ENCODE results near the gene YIF1A. TPM values are rescaled to one million over a fixed set of nuclear protein-coding genes. Genes with fewer than 3 reads are reported as not detected.

Gene YIF1A, protein sequence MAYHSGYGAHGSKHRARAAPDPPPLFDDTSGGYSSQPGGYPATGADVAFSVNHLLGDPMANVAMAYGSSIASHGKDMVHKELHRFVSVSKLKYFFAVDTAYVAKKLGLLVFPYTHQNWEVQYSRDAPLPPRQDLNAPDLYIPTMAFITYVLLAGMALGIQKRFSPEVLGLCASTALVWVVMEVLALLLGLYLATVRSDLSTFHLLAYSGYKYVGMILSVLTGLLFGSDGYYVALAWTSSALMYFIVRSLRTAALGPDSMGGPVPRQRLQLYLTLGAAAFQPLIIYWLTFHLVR
- total RNA-seq (2014; rRNA removed; shearing (Covaris generic)): 162 and 245 TPM in 2 replicates

- H3K4me1 ChIP-seq (replicated peaks): peaks cover 28% of the 10 kb centered on the region
- H3K36me3 ChIP-seq: peaks cover 43% of the 10 kb centered on the region
- H3K27ac ChIP-seq: peak within 1 kb of the TSS; percentile 76
- H3K9me3 ChIP-seq (replicated peaks): 0 out of 2 replicates have a peak, but pooled peaks cover 2% of the 10 kb centered on the region
- H3K27me3 ChIP-seq (replicated peaks): peaks cover 34% of the 10 kb centered on the region
- peak; percentile 100 for DNase-seq (ENCODE audit: low read depth in 1 of 2, low spot score in 2 of 2)
- peak within 1 kb of the TSS; percentile 77 for H3K4me3 ChIP-seq
Measured at GRCh38 chr11:66288671-66289547, at the start of gene YIF1A. Gene YIF1A, minus strand, starts transcription at chr11:66289143. Its CDS starts 158 bp downstream, at chr11:66288985.

DNA sequence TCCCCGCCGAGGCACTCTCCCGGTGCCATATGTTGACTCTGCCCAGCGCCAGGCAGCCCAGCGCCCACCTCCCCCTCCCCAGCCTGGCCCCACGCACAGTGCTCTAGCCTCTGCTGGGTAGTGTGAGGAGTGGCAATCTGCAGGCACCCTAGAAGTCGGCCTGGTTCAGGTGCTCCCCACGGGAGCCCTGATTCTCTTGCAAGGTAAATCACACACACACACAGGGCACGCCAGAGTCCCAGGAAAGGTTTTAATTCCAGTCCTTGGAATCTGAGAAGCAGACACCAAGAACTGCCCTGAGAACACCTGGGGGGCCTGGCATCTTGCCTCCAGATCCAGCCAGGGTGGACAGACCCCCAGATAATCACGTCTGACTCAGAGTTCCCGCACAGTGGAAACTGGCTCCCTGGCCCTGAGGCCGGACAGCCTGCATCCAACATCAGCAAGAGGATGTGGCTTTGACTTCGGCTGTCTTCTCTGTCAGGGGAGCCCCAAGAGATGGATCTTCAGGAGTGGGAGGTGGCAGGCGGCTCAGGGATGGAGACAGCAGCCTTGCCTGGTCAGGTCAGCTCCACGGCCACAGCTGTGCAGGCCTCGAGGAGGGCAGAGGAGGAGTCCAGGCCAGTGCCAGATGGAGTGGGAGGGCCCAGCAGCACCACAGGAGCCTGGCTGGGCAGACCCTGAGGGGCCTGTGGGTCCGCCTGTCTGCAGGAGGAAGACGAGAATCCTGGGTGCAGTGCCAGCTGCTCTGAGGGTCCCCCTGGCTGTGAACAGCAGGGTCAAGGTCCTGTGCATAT lies 48.4 kb upstream of the YIF1A start:
- H3K4me1 ChIP-seq (replicated peaks): peaks cover 37% of the 10 kb centered on the region
- H3K27me3 ChIP-seq (replicated peaks): no peaks in the 10 kb centered on the region
- H3K9me3 ChIP-seq (replicated peaks): no peaks in the 10 kb centered on the region
- peak overlapping the region; percentile 90 for H3K27ac ChIP-seq
- peak in 1 of 2 experiments; percentile 57 for DNase-seq (ENCODE audit: low read depth in 1 of 2, low spot score in 2 of 2)
- peaks cover 93% of the 10 kb centered on the region for H3K36me3 ChIP-seq
- no peak overlapping the region for H3K4me3 ChIP-seq

- Histone ChIP-seq H3K27ac (peak within 1 kb of the TSS; percentile 90), H3K4me1 (replicated peaks) (peaks cover 45% of the 10 kb centered on the region), H3K4me3 (peak within 1 kb of the TSS; percentile 66), H3K27me3 (replicated peaks) (no peaks in the 10 kb centered on the region), H3K36me3 (peaks cover 93% of the 10 kb centered on the region), H3K9me3 (replicated peaks) (no peaks in the 10 kb centered on the region)
- peak; percentile 99 to 100 for DNase-seq (ENCODE audit: low read depth in 1 of 2, low spot score in 2 of 2)
Measured at GRCh38 chr11:66336234-66337102, 47.5 kb upstream of the YIF1A start, which contains the start of gene RIN1. Gene RIN1, minus strand, starts transcription at chr11:66336434. Its CDS starts 32 bp downstream, at chr11:66336402.

- H3K9me3 ChIP-seq (replicated peaks): no peaks in the 10 kb centered on the region
- peak overlapping the region; percentile 90 for H3K27ac ChIP-seq
- H3K36me3 ChIP-seq: peaks cover 91% of the 10 kb centered on the region
- H3K27me3 ChIP-seq (replicated peaks): no peaks in the 10 kb centered on the region
- H3K4me1 ChIP-seq (replicated peaks): peaks cover 53% of the 10 kb centered on the region
- peak; percentile 82 to 85 for DNase-seq (ENCODE audit: low read depth in 1 of 2, low spot score in 2 of 2)
- H3K4me3 ChIP-seq: peak overlapping the region; percentile 66
Measured at GRCh38 chr11:66335531-66336233, 46.7 kb upstream of the YIF1A start.

- peak in 1 of 2 experiments; percentile 59 for DNase-seq (ENCODE audit: low read depth in 1 of 2, low spot score in 2 of 2)
- Histone ChIP-seq H3K4me3 (peak overlapping the region; percentile 66), H3K4me1 (replicated peaks) (peaks cover 62% of the 10 kb centered on the region), H3K36me3 (peaks cover 86% of the 10 kb centered on the region), H3K9me3 (replicated peaks) (no peaks in the 10 kb centered on the region), H3K27me3 (replicated peaks) (no peaks in the 10 kb centered on the region), H3K27ac (peak overlapping the region; percentile 90)
Measured at GRCh38 chr11:66334605-66335442, 45.9 kb upstream of the YIF1A start.

DNA sequence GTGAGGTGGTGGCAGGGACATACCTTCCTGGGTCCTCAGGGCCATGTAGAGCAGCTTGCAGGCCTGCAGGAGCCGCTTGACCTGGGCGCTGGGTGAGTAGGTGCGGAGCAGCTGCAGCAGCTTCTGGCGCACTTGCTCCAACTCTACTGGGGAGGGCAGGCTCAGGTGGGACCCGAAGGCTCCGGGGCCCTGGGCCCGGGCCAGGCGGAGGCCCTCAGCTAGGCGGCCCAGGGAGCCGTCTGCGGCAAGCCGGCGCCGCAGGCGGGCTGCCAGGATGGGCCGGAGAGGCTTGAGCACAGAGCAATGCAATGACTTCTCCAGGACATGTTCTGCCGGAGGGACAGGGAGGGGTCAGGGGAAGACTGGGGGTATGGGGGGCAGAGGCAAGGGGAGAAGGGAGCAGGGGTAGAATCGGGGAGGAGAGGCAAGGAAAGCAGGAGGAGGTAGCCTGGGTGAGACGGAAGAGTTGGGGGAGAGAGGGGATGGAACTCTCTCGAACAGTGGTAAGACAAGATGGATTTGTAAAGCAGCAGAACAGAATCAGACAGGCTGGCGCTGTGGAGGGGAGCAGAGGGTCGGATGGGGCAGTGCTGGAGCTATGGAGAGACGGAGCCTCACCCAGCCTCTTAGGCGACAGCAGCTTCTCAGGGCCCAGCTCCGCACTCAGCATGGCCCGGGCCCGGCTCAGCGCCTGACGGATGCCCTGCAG lies 45.1 kb upstream of the YIF1A start:
- peaks cover 78% of the 10 kb centered on the region for H3K36me3 ChIP-seq
- peaks cover 69% of the 10 kb centered on the region for H3K4me1 ChIP-seq (replicated peaks)
- DNase-seq (ENCODE audit: low read depth in 1 of 2, low spot score in 2 of 2): peak in 1 of 2 experiments; percentile 56
- no peak overlapping the region for H3K4me3 ChIP-seq
- H3K27me3 ChIP-seq (replicated peaks): no peaks in the 10 kb centered on the region
- no peaks in the 10 kb centered on the region for H3K9me3 ChIP-seq (replicated peaks)
- no peak overlapping the region for H3K27ac ChIP-seq

DNA sequence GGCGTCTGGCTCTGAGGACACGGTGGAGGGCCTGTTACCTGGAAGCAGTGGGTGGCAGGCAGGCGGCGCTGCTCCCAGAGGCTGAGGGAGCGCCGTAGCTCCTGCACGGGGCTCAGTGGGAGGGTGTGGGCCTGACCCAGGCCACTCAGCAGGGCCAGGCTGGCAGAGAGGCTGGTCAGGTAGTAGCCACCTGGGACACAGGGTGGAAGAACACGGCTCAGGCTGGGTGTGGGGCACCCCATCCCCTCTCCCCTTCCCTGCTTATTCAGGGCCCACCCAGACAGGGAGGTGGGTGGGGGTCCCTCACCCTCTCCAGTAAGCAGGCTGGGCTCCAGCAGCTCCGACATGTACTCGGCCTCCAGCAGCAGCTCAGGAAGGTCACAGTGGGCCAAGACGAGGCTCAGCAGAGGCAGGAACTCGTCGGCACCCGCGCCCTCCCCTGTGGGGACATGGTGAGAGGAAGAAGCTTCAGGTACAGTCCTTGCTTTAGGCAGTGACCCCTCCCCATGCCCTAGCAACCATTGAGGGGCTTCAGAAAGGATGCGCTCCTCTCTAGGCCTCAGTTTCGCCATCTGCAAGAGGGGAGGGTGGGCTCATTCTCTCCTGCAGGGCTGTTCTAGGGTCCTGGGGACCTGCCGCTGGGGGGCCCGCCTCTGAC lies 44.4 kb upstream of the YIF1A start:
- no peaks in the 10 kb centered on the region for H3K9me3 ChIP-seq (replicated peaks)
- no peak overlapping the region for H3K4me3 ChIP-seq
- peaks cover 76% of the 10 kb centered on the region for H3K4me1 ChIP-seq (replicated peaks)
- H3K36me3 ChIP-seq: peaks cover 71% of the 10 kb centered on the region
- no peak overlapping the region for H3K27ac ChIP-seq
- DNase-seq (ENCODE audit: low read depth in 1 of 2, low spot score in 2 of 2): peak in 1 of 2 experiments; percentile 54
- H3K27me3 ChIP-seq (replicated peaks): no peaks in the 10 kb centered on the region

DNA sequence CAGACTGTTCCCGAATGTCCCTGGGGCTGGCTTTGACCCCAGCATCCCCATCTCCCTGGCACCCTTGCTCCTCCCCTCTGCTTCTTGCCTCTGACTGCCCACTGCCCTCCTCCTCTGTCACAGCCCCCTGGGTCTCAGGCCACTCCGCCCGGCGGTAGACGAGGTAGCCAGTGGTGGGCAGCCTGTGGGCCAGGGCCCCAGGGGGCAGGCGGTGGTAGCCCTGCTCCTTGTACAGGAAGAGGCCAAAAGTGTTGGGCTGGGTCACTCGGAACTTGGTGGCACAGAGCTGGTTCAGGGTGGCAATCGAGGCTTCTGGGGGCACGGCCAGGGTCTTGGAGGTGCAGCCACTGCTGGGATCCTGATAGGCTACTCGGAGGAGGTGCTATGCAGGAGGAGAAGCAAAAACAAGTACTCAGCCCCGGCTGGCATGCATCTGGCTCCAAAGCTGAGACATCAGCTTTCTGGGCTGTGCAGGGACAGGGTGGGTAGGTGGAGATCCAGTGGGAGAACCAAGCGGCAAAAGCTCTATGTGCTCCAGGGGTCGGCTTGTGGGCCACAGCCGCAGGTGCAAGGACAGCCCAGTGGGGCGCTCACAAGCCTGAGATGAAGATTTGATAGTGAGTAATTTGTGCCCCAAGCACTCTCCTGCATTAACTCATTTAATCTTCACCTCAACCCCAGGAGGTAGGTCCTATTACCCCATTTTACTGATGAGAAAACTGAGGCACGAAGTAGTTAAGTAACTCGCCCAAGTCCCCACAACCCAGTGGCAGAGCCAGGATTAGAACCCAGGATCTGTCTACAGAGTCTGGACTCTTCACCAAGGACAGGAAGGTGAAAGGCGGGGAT lies 43.7 kb upstream of the YIF1A start:
- no peak overlapping the region for H3K27ac ChIP-seq
- peaks cover 83% of the 10 kb centered on the region for H3K4me1 ChIP-seq (replicated peaks)
- no peak overlapping the region for H3K4me3 ChIP-seq
- no peaks in the 10 kb centered on the region for H3K9me3 ChIP-seq (replicated peaks)
- H3K27me3 ChIP-seq (replicated peaks): no peaks in the 10 kb centered on the region
- DNase-seq (ENCODE audit: low read depth in 1 of 2, low spot score in 2 of 2): peak in 1 of 2 experiments; percentile 57
- H3K36me3 ChIP-seq: peaks cover 63% of the 10 kb centered on the region

- Histone ChIP-seq H3K4me1 (replicated peaks) (peaks cover 83% of the 10 kb centered on the region), H3K27me3 (replicated peaks) (no peaks in the 10 kb centered on the region), H3K36me3 (peaks cover 55% of the 10 kb centered on the region), H3K4me3 (no peak overlapping the region), H3K9me3 (replicated peaks) (no peaks in the 10 kb centered on the region), H3K27ac (peak overlapping the region; percentile 45)
- no peak for DNase-seq (ENCODE audit: low read depth in 1 of 2, low spot score in 2 of 2)
Measured at GRCh38 chr11:66331542-66332370, 42.8 kb upstream of the YIF1A start.
